C4-2B (cell line): ENCODE measurements around the gene CADPS2.

Experiments
- H3K27ac ChIP-seq: fragments of 450-650 bp; 2 replicates; pipeline ENCODE4 v1.5.1; 2017
- ZFX ChIP-seq: fragments of 450-650 bp; IDR thresholded peaks from 2 replicates; pipeline ENCODE4 v1.6.1; 2017
- TF ChIP-seq, protein P1 (sequence below): fragments of 450-650 bp; conservative IDR thresholded peaks from 2 replicates; pipeline ENCODE4 v1.5.1; 2017; ENCODE audit warnings: mild to moderate bottlenecking

Gene CADPS2

GRCh38 chr7:122311734-122312450 is 574.4 kb downstream of the CADPS2 start:
- H3K27ac ChIP-seq: no peak overlapping the region
- TF ChIP-seq ZFX: no peak
- TF ChIP-seq, protein P1, sequence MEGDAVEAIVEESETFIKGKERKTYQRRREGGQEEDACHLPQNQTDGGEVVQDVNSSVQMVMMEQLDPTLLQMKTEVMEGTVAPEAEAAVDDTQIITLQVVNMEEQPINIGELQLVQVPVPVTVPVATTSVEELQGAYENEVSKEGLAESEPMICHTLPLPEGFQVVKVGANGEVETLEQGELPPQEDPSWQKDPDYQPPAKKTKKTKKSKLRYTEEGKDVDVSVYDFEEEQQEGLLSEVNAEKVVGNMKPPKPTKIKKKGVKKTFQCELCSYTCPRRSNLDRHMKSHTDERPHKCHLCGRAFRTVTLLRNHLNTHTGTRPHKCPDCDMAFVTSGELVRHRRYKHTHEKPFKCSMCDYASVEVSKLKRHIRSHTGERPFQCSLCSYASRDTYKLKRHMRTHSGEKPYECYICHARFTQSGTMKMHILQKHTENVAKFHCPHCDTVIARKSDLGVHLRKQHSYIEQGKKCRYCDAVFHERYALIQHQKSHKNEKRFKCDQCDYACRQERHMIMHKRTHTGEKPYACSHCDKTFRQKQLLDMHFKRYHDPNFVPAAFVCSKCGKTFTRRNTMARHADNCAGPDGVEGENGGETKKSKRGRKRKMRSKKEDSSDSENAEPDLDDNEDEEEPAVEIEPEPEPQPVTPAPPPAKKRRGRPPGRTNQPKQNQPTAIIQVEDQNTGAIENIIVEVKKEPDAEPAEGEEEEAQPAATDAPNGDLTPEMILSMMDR: no peak

DNA sequence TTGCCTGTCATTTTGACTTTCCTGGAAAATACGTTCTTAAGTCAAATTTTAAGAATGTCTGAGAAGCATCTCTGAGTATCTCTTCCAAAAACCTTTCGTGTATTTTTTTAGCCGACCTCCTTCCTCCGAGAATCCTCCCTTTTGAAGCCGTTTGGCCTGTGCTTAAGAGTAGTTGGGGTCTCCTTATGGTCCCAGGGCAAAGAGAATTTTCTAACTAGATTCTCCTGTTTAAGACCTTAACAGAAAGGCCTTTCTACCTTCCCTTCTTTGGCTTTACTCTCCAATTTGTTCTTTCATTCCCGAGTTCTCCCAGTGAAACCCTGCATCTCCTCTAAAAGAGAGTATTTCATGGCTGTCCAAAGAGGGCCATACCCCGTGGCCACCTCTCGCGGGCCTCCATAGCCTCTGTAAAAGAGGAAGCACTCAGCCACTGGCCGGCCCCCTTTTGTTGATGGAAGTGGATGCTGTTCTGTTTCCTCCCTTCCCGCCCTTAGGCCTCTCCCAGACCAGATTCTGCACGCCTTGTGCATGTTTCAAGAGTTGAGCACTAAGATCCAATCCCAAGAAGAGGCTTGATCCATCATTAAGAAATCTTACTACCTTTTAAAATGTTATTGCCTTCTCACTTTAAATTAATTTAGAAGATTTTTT is 575.1 kb downstream of the CADPS2 start:
- no peak overlapping the region for H3K27ac ChIP-seq
- no peak for TF ChIP-seq ZFX
- TF ChIP-seq, protein P1: no peak

GRCh38 chr7:122310119-122311021 is 575.9 kb downstream of the CADPS2 start:
- no peak overlapping the region for H3K27ac ChIP-seq

DNA sequence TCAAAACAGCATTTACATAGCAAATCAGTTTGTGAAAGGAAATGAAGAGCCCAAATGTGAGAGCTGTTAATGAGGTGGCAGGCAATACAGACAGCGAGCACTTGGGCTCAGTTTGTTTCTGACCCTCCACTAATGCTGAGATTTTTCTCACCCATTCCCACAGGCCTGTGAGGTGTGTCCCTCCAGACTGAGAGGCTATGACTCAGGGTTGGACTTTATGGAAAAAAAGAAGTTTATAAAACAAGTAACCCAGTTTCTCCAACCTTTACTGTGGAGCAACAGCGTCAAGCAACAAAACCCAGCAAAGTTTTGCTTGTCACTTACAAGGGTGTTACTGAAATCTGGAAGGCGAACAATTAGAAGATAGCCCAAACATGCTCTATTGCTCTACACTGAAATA is 576.8 kb downstream of the CADPS2 start:
- no peak overlapping the region for H3K27ac ChIP-seq
- no peak for TF ChIP-seq ZFX
- TF ChIP-seq, protein P1: no peak

More at GRCh38 chr7:122310119-122311021, 575.9 kb downstream of the CADPS2 start:
- no peak for TF ChIP-seq ZFX
- TF ChIP-seq, protein P1: no peak

- TF ChIP-seq, protein P1: no peak
- no peak for TF ChIP-seq ZFX
- H3K27ac ChIP-seq: no peak overlapping the region
These were observed 579.0 kb downstream of the CADPS2 start for GRCh38 chr7:122307228-122307621.

- H3K27ac ChIP-seq: no peak overlapping the region
- TF ChIP-seq, protein P1: no peak
- no peak for TF ChIP-seq ZFX
These were observed 579.7 kb downstream of the CADPS2 start for GRCh38 chr7:122306320-122307227.
